Measurements from ENCODE around the gene CD27.
A peak's percentile ranks its signal among the peaks of the same experiment; 100 is the strongest.
"Not testable (repeated sequence)": the region's sequence is repeated elsewhere in the genome, so short reads cannot be mapped to it uniquely, and the experiment has no call there.

CD27 gene

DNA sequence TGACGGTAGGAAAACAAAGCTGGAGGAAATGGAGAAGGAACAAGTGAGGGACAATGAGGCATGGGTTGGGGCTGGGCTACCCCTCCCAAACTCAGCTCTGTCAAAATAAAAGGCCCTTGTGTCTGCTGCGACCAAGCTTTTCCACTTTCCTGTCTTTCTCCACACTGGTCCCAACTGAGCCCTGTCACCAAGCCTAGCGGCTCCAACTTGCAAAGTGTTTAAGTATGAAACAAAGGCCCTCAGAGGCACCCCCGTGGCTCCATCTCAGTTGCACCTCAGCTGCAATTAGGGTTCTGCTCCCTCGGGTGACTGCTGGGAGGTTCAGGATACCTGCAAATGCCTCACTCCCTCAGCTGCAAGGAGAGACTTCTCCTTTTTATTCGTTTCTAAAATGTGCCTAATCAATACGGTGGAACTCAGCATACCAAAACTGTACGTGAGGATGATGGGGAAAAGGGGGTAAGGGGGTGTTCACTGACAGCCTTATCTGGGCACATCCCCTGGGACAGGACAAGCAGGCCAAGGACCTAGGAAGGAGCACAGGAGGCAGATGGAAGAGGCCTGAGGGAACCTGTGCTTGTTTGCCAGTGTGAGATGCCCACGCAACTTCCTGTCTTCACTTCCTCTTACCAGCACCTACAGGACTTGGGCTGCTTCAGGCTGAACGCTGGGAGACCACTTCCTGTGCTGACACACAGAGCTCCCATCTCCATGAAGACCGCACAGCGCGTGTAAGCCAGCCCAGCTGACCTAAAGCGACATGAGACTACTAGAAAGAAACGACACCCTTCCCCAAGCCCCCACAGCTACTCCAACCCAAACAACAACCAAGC, 16.9 kb downstream of the CD27 start:
- ATAC-seq (ENCODE audit: low read depth) (peak; percentile 93), DNase-seq (ENCODE audit: low spot score in 2 of 2) (peak; percentile 70 to 76)
- Mint-ChIP-seq H3K27me3 (no peaks in the 10 kb centered on the region), H3K36me3 (peaks cover 48% of the 10 kb centered on the region), H3K4me1 (peaks cover 66% of the 10 kb centered on the region), H3K4me3 (peak overlapping the region; percentile 66), H3K9me3 (no peaks in the 10 kb centered on the region), H3K27ac (peak overlapping the region; percentile 96)

- peak overlapping the region; percentile 96 for H3K27ac Mint-ChIP-seq
- no peak for ATAC-seq (ENCODE audit: low read depth)
- no peaks in the 10 kb centered on the region for H3K27me3 Mint-ChIP-seq
- peak overlapping the region; percentile 58 for H3K4me3 Mint-ChIP-seq
- H3K4me1 Mint-ChIP-seq: peaks cover 69% of the 10 kb centered on the region
- H3K36me3 Mint-ChIP-seq: peaks cover 51% of the 10 kb centered on the region
- no peak for DNase-seq (ENCODE audit: low spot score in 2 of 2)
- H3K9me3 Mint-ChIP-seq: no peaks in the 10 kb centered on the region
These were observed 17.7 kb downstream of the CD27 start for GRCh38 chr12:6462234-6462995.

- Mint-ChIP-seq H3K4me3 (peak overlapping the region; percentile 6), H3K27me3 (no peaks in the 10 kb centered on the region), H3K36me3 (peaks cover 49% of the 10 kb centered on the region), H3K4me1 (peaks cover 72% of the 10 kb centered on the region), H3K27ac (peak overlapping the region; percentile 96), H3K9me3 (no peaks in the 10 kb centered on the region)
- ATAC-seq (ENCODE audit: low read depth): no peak
- no peak for DNase-seq (ENCODE audit: low spot score in 2 of 2)
These were observed 18.5 kb downstream of the CD27 start for GRCh38 chr12:6463216-6463615.

DNA sequence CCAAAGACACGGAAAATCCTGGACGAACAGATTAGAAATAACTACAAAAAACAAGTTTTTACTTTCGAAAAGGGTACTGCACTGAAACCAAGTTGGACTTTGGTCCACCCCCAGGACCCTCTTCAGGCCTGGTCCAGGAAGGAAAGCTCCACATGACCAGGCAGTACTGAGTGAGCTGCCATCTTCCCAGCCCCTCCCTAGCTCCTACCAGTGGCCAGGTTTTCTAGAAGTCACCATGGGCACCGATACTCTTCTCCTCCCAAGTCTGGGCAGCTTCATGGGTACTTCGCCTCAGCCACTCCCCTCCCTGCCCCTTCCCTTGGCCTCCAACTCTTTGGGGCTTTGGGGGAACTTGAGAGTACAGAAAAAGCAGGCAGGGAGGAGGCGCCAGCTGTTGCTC, 19.1 kb downstream of the CD27 start:
- Mint-ChIP-seq H3K9me3 (no peaks in the 10 kb centered on the region), H3K4me3 (no peak overlapping the region), H3K36me3 (peaks cover 43% of the 10 kb centered on the region), H3K4me1 (peaks cover 73% of the 10 kb centered on the region), H3K27ac (peak overlapping the region; percentile 96), H3K27me3 (no peaks in the 10 kb centered on the region)
- no peak for ATAC-seq (ENCODE audit: low read depth)
- no peak for DNase-seq (ENCODE audit: low spot score in 2 of 2)

- Mint-ChIP-seq H3K27me3 (no peaks in the 10 kb centered on the region), H3K4me3 (no peak overlapping the region), H3K9me3 (no peaks in the 10 kb centered on the region), H3K27ac (peak overlapping the region; percentile 96), H3K36me3 (peaks cover 39% of the 10 kb centered on the region), H3K4me1 (peaks cover 74% of the 10 kb centered on the region)
- ATAC-seq (ENCODE audit: low read depth): no peak
- DNase-seq (ENCODE audit: low spot score in 2 of 2): no peak
These were observed 19.8 kb downstream of the CD27 start for GRCh38 chr12:6464531-6464930.

GRCh38 chr12:6465467-6466183, 20.9 kb downstream of the CD27 start:
- Mint-ChIP-seq H3K27me3 (no peaks in the 10 kb centered on the region), H3K9me3 (no peaks in the 10 kb centered on the region), H3K4me1 (peaks cover 75% of the 10 kb centered on the region), H3K27ac (peak overlapping the region; percentile 67), H3K4me3 (peak overlapping the region; percentile 19), H3K36me3 (peaks cover 39% of the 10 kb centered on the region)
- ATAC-seq (ENCODE audit: low read depth) (no peak), DNase-seq (ENCODE audit: low spot score in 2 of 2) (peak in 1 of 2 donors; percentile 52)

DNA sequence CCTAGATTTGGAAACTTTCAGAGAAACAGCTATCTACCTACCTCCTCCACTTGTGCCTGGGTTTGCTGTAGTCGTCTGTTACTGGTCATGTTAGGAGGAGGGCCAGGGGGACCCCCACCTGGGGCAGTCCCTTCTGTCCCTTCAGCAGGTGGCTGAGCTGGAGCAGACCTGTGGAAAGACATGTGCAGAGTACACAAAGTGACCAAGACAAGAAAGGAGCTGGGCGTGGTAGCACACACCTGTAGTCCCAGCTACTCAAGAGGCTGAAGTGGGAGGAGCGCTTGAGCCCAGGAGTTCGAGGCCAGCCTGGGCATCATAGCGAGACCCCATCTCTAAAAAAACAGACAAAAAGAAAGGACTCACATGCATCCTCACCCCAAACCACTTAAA, 21.4 kb downstream of the CD27 start:
- DNase-seq (ENCODE audit: low spot score in 2 of 2): no peak
- Mint-ChIP-seq H3K4me1 (peaks cover 72% of the 10 kb centered on the region), H3K27me3 (no peaks in the 10 kb centered on the region), H3K9me3 (no peaks in the 10 kb centered on the region), H3K4me3 (no peak overlapping the region), H3K27ac (peak overlapping the region; percentile 67), H3K36me3 (peaks cover 35% of the 10 kb centered on the region)
- no peak for ATAC-seq (ENCODE audit: low read depth)

DNA sequence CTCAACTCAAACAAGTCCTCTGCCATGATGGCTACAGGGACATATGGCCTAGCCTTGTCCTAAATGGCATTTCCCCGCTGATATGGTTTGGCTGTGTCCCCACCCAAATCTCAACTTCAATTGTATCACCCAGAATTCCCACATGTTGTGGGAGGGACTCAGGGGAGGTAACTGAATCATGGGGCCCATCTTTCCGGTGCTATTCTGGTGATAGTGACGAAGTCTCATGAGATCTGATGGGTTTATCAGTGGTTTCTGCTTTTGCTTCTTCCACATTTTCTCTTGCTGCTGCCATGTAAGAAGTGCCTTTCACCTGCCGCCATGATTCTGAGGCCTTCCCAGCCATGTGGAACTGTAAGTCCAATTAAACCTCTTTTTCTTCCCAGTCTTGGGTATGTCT, 22.0 kb downstream of the CD27 start:
- Mint-ChIP-seq H3K36me3 (peaks cover 35% of the 10 kb centered on the region), H3K4me1 (peaks cover 68% of the 10 kb centered on the region), H3K27ac (peak overlapping the region; percentile 67), H3K4me3 (peak overlapping the region; percentile 9)
- not testable (repeated sequence) for H3K9me3 Mint-ChIP-seq; H3K27me3 Mint-ChIP-seq; ATAC-seq (ENCODE audit: low read depth); DNase-seq (ENCODE audit: low spot score in 2 of 2)

DNA sequence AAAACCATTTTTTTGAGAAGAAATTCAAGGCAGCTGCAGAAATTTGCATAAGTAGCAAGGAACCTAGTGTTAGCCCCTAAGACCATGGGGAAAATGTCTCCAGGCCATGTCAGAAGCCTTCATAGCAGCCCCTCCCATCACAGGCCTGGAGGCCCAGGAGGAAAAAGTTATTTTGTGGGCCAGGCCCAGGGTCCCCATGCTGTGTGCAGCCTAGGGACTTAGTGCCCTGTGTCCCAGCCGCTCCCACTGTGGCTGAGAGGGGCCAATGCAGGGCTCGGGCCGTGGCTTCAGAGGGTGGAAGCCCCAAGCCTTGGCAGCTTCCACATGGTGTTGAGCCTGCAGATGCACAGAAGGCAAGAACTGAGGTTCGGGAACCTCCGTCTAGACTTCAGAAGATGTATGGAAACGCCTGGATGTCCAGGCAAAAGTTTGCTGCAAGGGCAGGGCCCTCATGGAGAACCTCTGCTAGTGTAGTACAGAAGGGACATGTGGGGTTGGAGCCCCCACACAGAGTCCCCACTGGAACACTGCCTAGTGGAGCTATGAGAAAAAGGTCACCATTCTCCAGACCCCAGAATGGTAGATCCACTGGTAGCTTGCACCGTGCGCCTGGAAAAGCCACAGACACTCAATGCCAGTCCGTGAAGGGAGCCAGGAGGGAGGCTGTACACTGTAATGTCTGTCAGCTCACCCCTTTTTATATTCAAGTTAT, 23.0 kb downstream of the CD27 start:
- not testable (repeated sequence) for ATAC-seq (ENCODE audit: low read depth); DNase-seq (ENCODE audit: low spot score in 2 of 2); H3K9me3 Mint-ChIP-seq; H3K27me3 Mint-ChIP-seq
- Mint-ChIP-seq H3K4me1 (peaks cover 59% of the 10 kb centered on the region), H3K27ac (peak overlapping the region; percentile 75), H3K36me3 (peaks cover 31% of the 10 kb centered on the region), H3K4me3 (peak overlapping the region; percentile 39)

DNA sequence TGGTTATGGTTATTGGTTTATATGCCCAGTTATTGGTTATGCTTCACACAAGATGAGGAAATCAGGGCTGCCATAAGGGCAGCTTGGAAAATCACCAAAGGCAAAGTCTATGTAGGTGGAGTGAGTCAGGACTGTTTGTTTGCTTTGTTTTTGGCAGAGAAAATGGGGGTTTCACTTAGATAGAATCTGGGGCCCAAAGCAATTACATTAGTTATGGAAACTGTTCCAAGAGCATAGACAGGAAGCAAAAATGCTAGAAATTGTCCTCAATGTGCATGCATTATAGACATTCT, 23.5 kb downstream of the CD27 start:
- Mint-ChIP-seq H3K4me1 (peaks cover 54% of the 10 kb centered on the region), H3K27ac (peak overlapping the region; percentile 75), H3K27me3 (no peaks in the 10 kb centered on the region), H3K4me3 (peak overlapping the region; percentile 92), H3K36me3 (peaks cover 27% of the 10 kb centered on the region), H3K9me3 (no peaks in the 10 kb centered on the region)
- DNase-seq (ENCODE audit: low spot score in 2 of 2) (no peak), ATAC-seq (ENCODE audit: low read depth) (no peak)

- peak overlapping the region; percentile 75 for H3K27ac Mint-ChIP-seq
These were observed 24.3 kb downstream of the CD27 start for GRCh38 chr12:6469092-6469491.

DNA sequence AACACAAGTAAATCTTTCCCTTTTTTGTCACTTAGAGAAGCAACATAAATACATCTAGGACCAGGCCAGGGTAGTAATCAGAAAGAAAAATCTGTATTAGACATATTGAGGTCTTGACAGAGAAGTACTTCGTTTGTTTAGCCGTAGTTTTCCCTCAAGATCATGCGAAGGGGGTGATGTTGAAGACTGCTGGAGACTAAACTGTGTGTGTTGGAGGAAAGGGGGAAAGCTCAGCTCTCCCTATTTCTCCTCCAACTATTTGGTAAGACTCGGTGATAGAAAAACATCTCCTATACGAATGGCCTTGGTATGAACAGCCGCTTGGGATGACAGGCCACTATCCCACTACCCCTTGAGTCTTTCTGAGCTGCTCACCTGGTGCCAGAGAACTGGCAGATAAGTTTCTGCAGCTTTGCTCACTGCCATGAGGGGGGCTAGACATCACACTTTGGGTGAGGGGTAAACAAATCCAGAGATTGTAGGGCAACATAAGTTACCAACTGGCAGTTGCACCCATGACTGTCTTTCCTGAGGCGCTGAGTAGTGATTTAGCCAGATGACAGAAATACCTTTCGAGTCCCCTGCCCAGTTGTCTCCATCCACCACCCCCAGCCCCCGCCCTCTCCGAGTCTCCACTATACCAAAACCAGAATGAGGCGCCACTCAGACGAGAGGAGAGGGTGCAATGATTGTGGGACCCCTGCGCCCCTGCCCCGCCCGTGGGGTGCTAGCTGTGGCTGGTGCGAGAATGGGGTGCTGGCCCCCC, 25.0 kb downstream of the CD27 start:
- ATAC-seq (ENCODE audit: low read depth) (no peak), DNase-seq (ENCODE audit: low spot score in 2 of 2) (no peak)
- Mint-ChIP-seq H3K4me1 (peaks cover 44% of the 10 kb centered on the region), H3K4me3 (peak overlapping the region; percentile 92), H3K27ac (peak overlapping the region; percentile 75), H3K36me3 (peaks cover 14% of the 10 kb centered on the region), H3K9me3 (no peaks in the 10 kb centered on the region), H3K27me3 (no peaks in the 10 kb centered on the region)

More at GRCh38 chr12:6469092-6469491, 24.3 kb downstream of the CD27 start:
- ATAC-seq (ENCODE audit: low read depth) (no peak), DNase-seq (ENCODE audit: low spot score in 2 of 2) (no peak)
- Mint-ChIP-seq H3K27me3 (no peaks in the 10 kb centered on the region), H3K9me3 (no peaks in the 10 kb centered on the region), H3K36me3 (peaks cover 21% of the 10 kb centered on the region), H3K4me3 (peak overlapping the region; percentile 92), H3K4me1 (peaks cover 51% of the 10 kb centered on the region)
